AG10803 (cell line): ENCODE data around the gene CYS1.
A peak's percentile ranks its signal among the peaks of the same experiment; 100 is the strongest.

Experiments
- DNase-seq: peaks from one replicate; pipeline ENCODE4 v3.0.0; 2010; ENCODE audit warnings: low read depth
- H3K4me3 ChIP-seq: 2 replicates; pipeline ENCODE4 v1.5.1; 2011; ENCODE audit warnings: mild to moderate bottlenecking, low read length, control low read depth
- CTCF ChIP-seq: conservative IDR thresholded peaks from 2 replicates; pipeline ENCODE4 v1.5.1; 2011; ENCODE audit warnings: mild to moderate bottlenecking, low read length, control low read depth, inconsistent platforms

CYS1 gene

GRCh38 chr2:10085043-10085667 is 4.9 kb upstream of the CYS1 start:
- DNase-seq: no peak
- TF ChIP-seq CTCF: no peak

GRCh38 chr2:10084223-10084865 is 4.1 kb upstream of the CYS1 start:
- H3K4me3 ChIP-seq: no peak overlapping the region
- TF ChIP-seq CTCF: no peak
- DNase-seq: no peak

More at GRCh38 chr2:10085043-10085667, 4.9 kb upstream of the CYS1 start:
- no peak overlapping the region for H3K4me3 ChIP-seq

- TF ChIP-seq CTCF: no peak
- DNase-seq: no peak
- no peak overlapping the region for H3K4me3 ChIP-seq
Observed at GRCh38 chr2:10083692-10084211, 3.5 kb upstream of the CYS1 start.

GRCh38 chr2:10083046-10083445 is 2.8 kb upstream of the CYS1 start:
- no peak for TF ChIP-seq CTCF
- peak; percentile 26 for DNase-seq
- no peak overlapping the region for H3K4me3 ChIP-seq

- no peak for DNase-seq
- H3K4me3 ChIP-seq: peak overlapping the region; percentile 17
- TF ChIP-seq CTCF: no peak
Observed at GRCh38 chr2:10080536-10081304, 509 bp upstream of the CYS1 start.

GRCh38 chr2:10079266-10079869 is 843 bp downstream of the CYS1 start:
- DNase-seq: peak; percentile 82
- peak overlapping the region; percentile 60 for H3K4me3 ChIP-seq
- TF ChIP-seq CTCF: no peak
